Loucy (cell line): ENCODE measurements around the gene ING2.

ENCODE experiments used
- H2AFZ ChIP-seq: fragments of 200-600 bp; sonication (generic); 2 replicates; pipeline ENCODE4 v1.6.0; 2016; ENCODE audit warnings: antibody characterized with exemption, mild to moderate bottlenecking, low read length, moderate library complexity
- H3F3A ChIP-seq: fragments of 200-600 bp; 2 replicates; pipeline ENCODE4 v1.6.0; 2016; ENCODE audit warnings: antibody characterized with exemption, low read depth, mild to moderate bottlenecking
- H3K27me3 ChIP-seq: fragments of 200-600 bp; sonication (generic); 2 replicates; pipeline ENCODE4 v1.6.1; 2014; ENCODE audit warnings: low read length, mild to moderate bottlenecking; ENCODE audit not compliant: insufficient read depth, poor library complexity, severe bottlenecking
- H3K36me3 ChIP-seq: fragments of 200-600 bp; sonication (generic); 2 replicates; pipeline ENCODE4 v1.6.1; 2016; ENCODE audit warnings: low read length; ENCODE audit not compliant: insufficient read depth
- H3K4me1 ChIP-seq: fragments of 200-600 bp; sonication (generic); 2 replicates; pipeline ENCODE4 v1.5.1; 2014; ENCODE audit warnings: low read length, mild to moderate bottlenecking; ENCODE audit not compliant: insufficient read depth, poor library complexity, severe bottlenecking
- H3K4me2 ChIP-seq: fragments of 200-600 bp; sonication (generic); 2 replicates; pipeline ENCODE4 v1.6.0; 2014; ENCODE audit warnings: antibody characterized with exemption, low read length, low read depth, mild to moderate bottlenecking; ENCODE audit not compliant: poor library complexity, severe bottlenecking
- H3K4me3 ChIP-seq: fragments of 200-600 bp; sonication (generic); 2 replicates; pipeline ENCODE4 v1.5.1; 2014; ENCODE audit warnings: low read length, mild to moderate bottlenecking, mixed read lengths; ENCODE audit not compliant: poor library complexity, severe bottlenecking
- H3K79me2 ChIP-seq: fragments of 200-600 bp; sonication (generic); 2 replicates; pipeline ENCODE4 v1.6.1; 2014; ENCODE audit warnings: low read length; ENCODE audit not compliant: insufficient read depth
- H3K9ac ChIP-seq: fragments of 200-600 bp; sonication (generic); 2 replicates; pipeline ENCODE4 v1.6.0; 2014; ENCODE audit warnings: mild to moderate bottlenecking, low read depth, low read length, moderate library complexity; ENCODE audit not compliant: poor library complexity, severe bottlenecking
- H3K9me2 ChIP-seq: fragments of 200-600 bp; sonication (generic); replicated peaks from 2 replicates; pipeline ENCODE4 v1.6.1; 2016; ENCODE audit warnings: low read depth, low read length, mixed read lengths
- H3K9me3 ChIP-seq: fragments of 200-600 bp; sonication (generic); 2 replicates; pipeline ENCODE4 v1.6.1; 2014; ENCODE audit warnings: mild to moderate bottlenecking, antibody characterized with exemption, low read length, low read depth; ENCODE audit not compliant: insufficient read depth
- H4K20me1 ChIP-seq: fragments of 200-600 bp; sonication (generic); 2 replicates; pipeline ENCODE4 v1.6.0; 2014; ENCODE audit warnings: antibody characterized with exemption, low read length, mild to moderate bottlenecking; ENCODE audit not compliant: insufficient read depth, poor library complexity, severe bottlenecking
- CTCF ChIP-seq: fragments of 200-600 bp; sonication (generic); conservative IDR thresholded peaks from 2 replicates; pipeline ENCODE4 v1.5.1; 2014; ENCODE audit warnings: mild to moderate bottlenecking, antibody characterized with exemption, low read length
- EZH2phosphoT487 ChIP-seq: fragments of 200-600 bp; IDR thresholded peaks from 2 replicates; pipeline ENCODE4 v1.6.1; 2018; ENCODE audit warnings: antibody characterized with exemption, mild to moderate bottlenecking, moderate library complexity, borderline replicate concordance

ING2 gene

GRCh38 chr4:183554346-183554686 lies 49.5 kb downstream of the ING2 start:
- no peaks in the 10 kb centered on the region for H4K20me1 ChIP-seq
- H3K4me2 ChIP-seq = no peak overlapping the region
- H2AFZ ChIP-seq = no peak overlapping the region
- no peak overlapping the region for H3K4me3 ChIP-seq
- no peaks in the 10 kb centered on the region for H3K4me1 ChIP-seq
- no peaks in the 10 kb centered on the region for H3K79me2 ChIP-seq
- H3K36me3 ChIP-seq = no peaks in the 10 kb centered on the region
- no peaks in the 10 kb centered on the region for H3F3A ChIP-seq
- H3K27me3 ChIP-seq = no peaks in the 10 kb centered on the region
- H3K9ac ChIP-seq = no peak overlapping the region
- peaks cover 2% of the 10 kb centered on the region; the same call in 1 of the 2 replicates for H3K9me3 ChIP-seq
- no peaks in the 10 kb centered on the region for H3K9me2 ChIP-seq
- TF ChIP-seq EZH2phosphoT487 (no peak), CTCF (no peak)

GRCh38 chr4:183554878-183555585 lies 50.2 kb downstream of the ING2 start:
- no peak overlapping the region for H2AFZ ChIP-seq
- no peak overlapping the region for H3K4me2 ChIP-seq
- no peaks in the 10 kb centered on the region for H4K20me1 ChIP-seq
- H3K4me3 ChIP-seq = no peak overlapping the region
- no peaks in the 10 kb centered on the region for H3K4me1 ChIP-seq
- no peak overlapping the region for H3K9ac ChIP-seq
- H3K9me2 ChIP-seq = no peaks in the 10 kb centered on the region
- H3K79me2 ChIP-seq = no peaks in the 10 kb centered on the region
- no peaks in the 10 kb centered on the region for H3K27me3 ChIP-seq
- no peak for TF ChIP-seq CTCF
- no peak for TF ChIP-seq EZH2phosphoT487
- H3K36me3 ChIP-seq = no peaks in the 10 kb centered on the region
- H3K9me3 ChIP-seq = peaks cover 2% of the 10 kb centered on the region; the same call in 1 of the 2 replicates
- H3F3A ChIP-seq = no peaks in the 10 kb centered on the region

DNA sequence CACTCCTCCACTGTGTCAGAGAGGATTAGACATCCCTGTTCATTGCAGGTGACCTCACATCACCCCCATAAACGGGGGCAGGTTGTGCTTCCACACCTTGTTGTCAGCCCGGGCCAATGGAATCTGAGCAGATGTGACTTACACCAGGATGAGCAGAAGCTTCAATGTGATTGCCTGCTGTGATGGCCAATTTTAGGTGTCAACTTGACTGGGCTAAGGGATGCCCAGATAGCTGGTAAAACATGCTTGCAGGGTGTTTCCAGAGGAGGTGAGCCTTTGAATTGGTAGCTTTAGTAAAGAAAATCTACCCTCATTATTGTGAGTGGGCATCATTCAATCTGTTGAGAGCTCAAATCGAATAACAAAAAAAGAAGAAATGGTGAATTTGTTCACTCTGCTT lies 52.1 kb downstream of the ING2 start:
- no peaks in the 10 kb centered on the region for H3K79me2 ChIP-seq
- H3F3A ChIP-seq = no peaks in the 10 kb centered on the region
- H3K36me3 ChIP-seq = no peaks in the 10 kb centered on the region
- TF ChIP-seq CTCF (no peak), EZH2phosphoT487 (no peak)
- no peaks in the 10 kb centered on the region for H3K9me2 ChIP-seq
- H3K27me3 ChIP-seq = no peaks in the 10 kb centered on the region
- H3K9ac ChIP-seq = no peak overlapping the region
- no peak overlapping the region for H3K4me2 ChIP-seq
- H4K20me1 ChIP-seq = no peaks in the 10 kb centered on the region
- H3K4me1 ChIP-seq = no peaks in the 10 kb centered on the region
- H2AFZ ChIP-seq = no peak overlapping the region
- peaks cover 2% of the 10 kb centered on the region; the same call in 1 of the 2 replicates for H3K9me3 ChIP-seq
- no peak overlapping the region for H3K4me3 ChIP-seq
